ENCODE data around the gene NUDT16L1. TPM values are rescaled to one million over a fixed set of nuclear protein-coding genes. Genes with fewer than 3 reads are reported as not detected.

Gene NUDT16L1
- total and polyA plus RNA-seq, 2 of the 8 experiments (the other 6 are each of a cell fraction or from before 2014, with no cell fraction given): 34.8 to 77.3 TPM

GRCh38 chr16:4693956-4694641, 737 bp downstream of the NUDT16L1 start:
- Histone ChIP-seq H2AFZ (ENCODE audit: low read length) (no peak overlapping the region), H3K79me1 (ENCODE audit: low read depth, low read length) (no peaks in the 10 kb centered on the region), H3K4me3 (ENCODE audit: extremely low read depth in 1 of 4, insufficient read depth in 2 of 4, low read depth in 3 of 4, low read length in 4 of 4) (peak overlapping the region; percentile 72 to 93 (median 76)), H3K79me2 (ENCODE audit: control insufficient read depth in 1 of 2, insufficient read depth in 2 of 2, low read length in 2 of 2) (peaks cover 0 to 2% of the 10 kb centered on the region in 2 experiments; a peak in 1 of 4 replicates), H3K23me2 (ENCODE audit: low read depth, low read length) (peaks cover 8% of the 10 kb centered on the region; the same call in 1 of the 2 replicates), H3K4me2 (ENCODE audit: insufficient read depth in 1 of 2, low read depth in 2 of 2, low read length in 2 of 2) (peak overlapping the region; percentile 68), H3K36me3 (ENCODE audit: control insufficient read depth in 2 of 4, insufficient read depth in 4 of 4, low read length in 3 of 4) (peaks cover 14 to 25% (median 21%) of the 10 kb centered on the region in 4 experiments), H2BK5ac (ENCODE audit: low read depth, low read length) (peak overlapping the region; percentile 78; the same call in 1 of the 2 replicates), H3K27ac (ENCODE audit: low read depth, low read length) (peak overlapping the region; percentile 50; the same call in 1 of the 2 replicates), H3K4me1 (replicated peaks in 1 of 4; ENCODE audit: control insufficient read depth in 3 of 4, insufficient read depth in 4 of 4, low read length in 3 of 4) (peaks cover 0 to 7% (median 5%) of the 10 kb centered on the region in 4 experiments; a peak in 4 of 7 replicates), H3K14ac (ENCODE audit: insufficient read length) (no peak overlapping the region), H2BK120ac (replicated peaks; ENCODE audit: low read depth, low read length) (no peak overlapping the region), H4K20me1 (replicated peaks in 1 of 2; ENCODE audit: control insufficient read depth in 1 of 2, insufficient read depth in 2 of 2, low read length in 2 of 2) (peaks cover 0 to 18% of the 10 kb centered on the region in 2 experiments), H2BK12ac (ENCODE audit: low read depth, low read length) (no peak overlapping the region; the same call in 1 of the 2 replicates), H4K91ac (replicated peaks; ENCODE audit: insufficient read length, low read length) (peak overlapping the region; percentile 65), H3K9ac (replicated peaks in 1 of 4; ENCODE audit: extremely low read depth in 1 of 4, low read depth in 3 of 4, low read length in 3 of 4) (peak overlapping the region; percentile 66 to 90 (median 76); a peak in 6 of 7 replicates), H3K27me3 (replicated peaks in 1 of 4; ENCODE audit: control insufficient read depth in 3 of 4, extremely low read depth in 1 of 4, insufficient read depth in 3 of 4, low read length in 3 of 4) (no peaks in the 10 kb centered on the region), H2BK20ac (ENCODE audit: low read length) (no peak overlapping the region), H4K8ac (ENCODE audit: extremely low read depth, insufficient read depth, low read length) (peak overlapping the region; percentile 80; the same call in 1 of the 2 replicates), H3K18ac (ENCODE audit: extremely low read depth, low read length) (peak overlapping the region; percentile 87), H3K56ac (replicated peaks; ENCODE audit: insufficient read length, low read depth, low read length) (no peak overlapping the region), H4K5ac (ENCODE audit: insufficient read length, low read depth, low read length) (peak overlapping the region; percentile 86), H2AK5ac (ENCODE audit: low read depth, low read length) (no peak overlapping the region), H3K23ac (ENCODE audit: insufficient read length) (no peak overlapping the region), H3K9me3 (ENCODE audit: insufficient read depth in 2 of 2, low read depth in 1 of 2, low read length in 1 of 2) (no peaks in the 10 kb centered on the region), H2BK15ac (ENCODE audit: low read length) (no peak overlapping the region), H3K4ac (replicated peaks; ENCODE audit: insufficient read length, low read depth, low read length) (no peak overlapping the region)
- 3% methylated on average over 36 of the region's 54 CpGs; no CpG with 5 or more reads in 1 of the 2 experiments for WGBS, 2 experiments (ENCODE audit: extremely low coverage in 1 of 2, insufficient coverage in 1 of 2, insufficient read length in 1 of 2, insufficient replicate concordance in 2 of 2, low coverage in 1 of 2, low lambda C conversion rate in 2 of 2, missing lambda C conversion rate in 1 of 2)
- ChIA-PET POLR2A (ENCODE audit: partially characterized antibody) (interaction anchor here (0.7 to 5.4 kb wide), 22 partner anchors 9 to 262 kb away, joined by 3 to 59 read pairs (median 4); partner anchors contain the start of genes ANKS3, DNAAF8, GLYR1 and PPL), CTCF (ENCODE audit: partially characterized antibody) (interaction anchor here (0.9 to 2.8 kb wide), 4 partner anchors 11 to 40 kb away, joined by 3 to 13 read pairs (median 8); partner anchors contain the start of genes ANKS3 and DNAAF8)
- FAIRE-seq (no peak), DNase-seq (ENCODE audit: low read depth in 1 of 2, low spot score in 2 of 2) (no peak)
- TF ChIP-seq SIRT6 (IDR thresholded peaks at IDR 0.05; ENCODE audit: low read length): no peak
- no peak for TF ChIP-seq CHD1 (IDR thresholded peaks at IDR 0.05; ENCODE audit: low read depth, low read length)
- peak in 1 of 2 experiments; percentile 7; a peak in 2 of 4 replicates for TF ChIP-seq SIN3A (conservative IDR thresholded peaks at IDR 0.05 in 1 of 2, IDR thresholded peaks at IDR 0.05 in 1 of 2; ENCODE audit: low read depth in 1 of 2, low read length in 2 of 2)
- peak in 1 of 2 experiments; percentile 17; a peak in 1 of 3 replicates for TF ChIP-seq POLR2A (IDR thresholded peaks at IDR 0.05; ENCODE audit: control extremely low read depth in 1 of 2, low read depth in 2 of 2, low read length in 2 of 2)
- peak; percentile 63 for TF ChIP-seq KDM4A (IDR thresholded peaks at IDR 0.05; ENCODE audit: low read depth, low read length, severe bottlenecking)

Data from H1 (cell line).